Measurements from ENCODE around the gene IQCK.

The IQCK gene

GRCh38 chr16:19751478-19752385 lies 33.7 kb downstream of the IQCK start:
- Histone ChIP-seq H3K4me3 (IDR thresholded peaks at IDR 0.05; ENCODE audit: insufficient read depth, low read depth, low read length) (no peak overlapping the region), H3K4me2 (no peak overlapping the region), H3K9ac (no peak overlapping the region), H2AFZ (ENCODE audit: low read depth) (no peak overlapping the region), H3K27ac (no peak overlapping the region), H3K4me1 (ENCODE audit: low read depth, poor library complexity, severe bottlenecking) (no peaks in the 10 kb centered on the region), H3K27me3 (ENCODE audit: insufficient read depth, low read depth) (no peaks in the 10 kb centered on the region), H3K79me2 (ENCODE audit: insufficient read depth, low read depth) (no peaks in the 10 kb centered on the region), H4K20me1 (ENCODE audit: insufficient read depth) (no peaks in the 10 kb centered on the region), H3K36me3 (ENCODE audit: insufficient read depth) (no peaks in the 10 kb centered on the region)
- no peak for TF ChIP-seq CTCF (conservative IDR thresholded peaks at IDR 0.05; ENCODE audit: low read depth, low read length)

GRCh38 chr16:19753815-19754643 lies 36.0 kb downstream of the IQCK start:
- Histone ChIP-seq H3K4me2 (no peak overlapping the region), H3K9ac (no peak overlapping the region), H3K36me3 (ENCODE audit: insufficient read depth) (no peaks in the 10 kb centered on the region), H3K4me3 (IDR thresholded peaks at IDR 0.05; ENCODE audit: insufficient read depth, low read depth, low read length) (no peak overlapping the region), H3K27me3 (ENCODE audit: insufficient read depth, low read depth) (no peaks in the 10 kb centered on the region), H4K20me1 (ENCODE audit: insufficient read depth) (no peaks in the 10 kb centered on the region), H3K27ac (no peak overlapping the region), H2AFZ (ENCODE audit: low read depth) (no peak overlapping the region), H3K4me1 (ENCODE audit: low read depth, poor library complexity, severe bottlenecking) (no peaks in the 10 kb centered on the region), H3K79me2 (ENCODE audit: insufficient read depth, low read depth) (no peaks in the 10 kb centered on the region)
- TF ChIP-seq CTCF (conservative IDR thresholded peaks at IDR 0.05; ENCODE audit: low read depth, low read length) = no peak

- Histone ChIP-seq H3K27me3 (ENCODE audit: insufficient read depth, low read depth) (no peaks in the 10 kb centered on the region), H3K36me3 (ENCODE audit: insufficient read depth) (no peaks in the 10 kb centered on the region), H2AFZ (ENCODE audit: low read depth) (no peak overlapping the region), H3K9ac (no peak overlapping the region), H3K27ac (no peak overlapping the region), H3K79me2 (ENCODE audit: insufficient read depth, low read depth) (no peaks in the 10 kb centered on the region), H3K4me1 (ENCODE audit: low read depth, poor library complexity, severe bottlenecking) (no peaks in the 10 kb centered on the region), H4K20me1 (ENCODE audit: insufficient read depth) (no peaks in the 10 kb centered on the region), H3K4me3 (IDR thresholded peaks at IDR 0.05; ENCODE audit: insufficient read depth, low read depth, low read length) (no peak overlapping the region), H3K4me2 (no peak overlapping the region)
- no peak for TF ChIP-seq CTCF (conservative IDR thresholded peaks at IDR 0.05; ENCODE audit: low read depth, low read length)
These were observed 36.6 kb downstream of the IQCK start for GRCh38 chr16:19754644-19755036.

- H4K20me1 ChIP-seq (ENCODE audit: insufficient read depth) = no peaks in the 10 kb centered on the region
- H3K4me3 ChIP-seq (IDR thresholded peaks at IDR 0.05; ENCODE audit: insufficient read depth, low read depth, low read length) = no peak overlapping the region
- no peaks in the 10 kb centered on the region for H3K36me3 ChIP-seq (ENCODE audit: insufficient read depth)
- H3K27ac ChIP-seq = no peak overlapping the region
- no peak overlapping the region for H3K4me2 ChIP-seq
- H2AFZ ChIP-seq (ENCODE audit: low read depth) = no peak overlapping the region
- H3K79me2 ChIP-seq (ENCODE audit: insufficient read depth, low read depth) = no peaks in the 10 kb centered on the region
- H3K4me1 ChIP-seq (ENCODE audit: low read depth, poor library complexity, severe bottlenecking) = no peaks in the 10 kb centered on the region
- no peaks in the 10 kb centered on the region for H3K27me3 ChIP-seq (ENCODE audit: insufficient read depth, low read depth)
- TF ChIP-seq CTCF (conservative IDR thresholded peaks at IDR 0.05; ENCODE audit: low read depth, low read length) = no peak
- H3K9ac ChIP-seq = no peak overlapping the region
These were observed 37.2 kb downstream of the IQCK start for GRCh38 chr16:19755268-19755667.
